Astrocyte of the spinal cord (primary cell): ENCODE results near the gene FBXL7.
A peak's percentile ranks its signal among the peaks of the same experiment; 100 is the strongest.

Experiments used
- DNase-seq: peaks from one replicate; pipeline ENCODE4 v3.0.0; 2011; ENCODE audit warnings: low read depth, low spot score
- H3K4me3 ChIP-seq: 2 replicates; pipeline ENCODE4 v1.5.1; 2011; ENCODE audit warnings: low read depth, mild to moderate bottlenecking, low read length, moderate library complexity
- in situ Hi-C: cut with HindIII; loops from 2 replicates; pipeline ENCODE4 v1.10.0; 2017; ENCODE audit warnings: low sequenced_read_pairs
- TF ChIP-seq, protein P1 (sequence below): IDR thresholded peaks from 2 replicates; pipeline ENCODE4 v1.5.1; 2012; ENCODE audit warnings: low read depth, mild to moderate bottlenecking, low read length, inconsistent platforms

The FBXL7 gene

DNA sequence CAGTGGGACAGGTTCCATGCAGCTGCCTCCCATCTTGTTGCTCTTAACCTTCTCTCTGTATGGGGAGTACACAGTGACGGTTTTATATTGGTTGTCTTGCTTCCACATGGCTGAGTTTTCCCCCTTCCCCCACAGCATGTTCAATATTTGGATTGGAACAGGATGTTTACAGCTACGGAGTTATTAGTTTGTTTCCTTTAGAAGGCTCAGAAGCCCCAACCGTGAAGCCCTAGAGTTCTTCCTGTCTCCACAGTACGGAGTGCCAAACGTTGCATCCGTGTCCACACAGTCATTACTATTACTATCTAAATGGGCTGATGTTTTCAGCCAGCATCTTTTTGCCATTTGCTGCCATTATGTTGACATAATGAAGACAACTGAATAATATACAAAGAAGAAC, 402.1 kb downstream of the FBXL7 start:
- in situ Hi-C loops = no loop called here
- TF ChIP-seq, protein P1, sequence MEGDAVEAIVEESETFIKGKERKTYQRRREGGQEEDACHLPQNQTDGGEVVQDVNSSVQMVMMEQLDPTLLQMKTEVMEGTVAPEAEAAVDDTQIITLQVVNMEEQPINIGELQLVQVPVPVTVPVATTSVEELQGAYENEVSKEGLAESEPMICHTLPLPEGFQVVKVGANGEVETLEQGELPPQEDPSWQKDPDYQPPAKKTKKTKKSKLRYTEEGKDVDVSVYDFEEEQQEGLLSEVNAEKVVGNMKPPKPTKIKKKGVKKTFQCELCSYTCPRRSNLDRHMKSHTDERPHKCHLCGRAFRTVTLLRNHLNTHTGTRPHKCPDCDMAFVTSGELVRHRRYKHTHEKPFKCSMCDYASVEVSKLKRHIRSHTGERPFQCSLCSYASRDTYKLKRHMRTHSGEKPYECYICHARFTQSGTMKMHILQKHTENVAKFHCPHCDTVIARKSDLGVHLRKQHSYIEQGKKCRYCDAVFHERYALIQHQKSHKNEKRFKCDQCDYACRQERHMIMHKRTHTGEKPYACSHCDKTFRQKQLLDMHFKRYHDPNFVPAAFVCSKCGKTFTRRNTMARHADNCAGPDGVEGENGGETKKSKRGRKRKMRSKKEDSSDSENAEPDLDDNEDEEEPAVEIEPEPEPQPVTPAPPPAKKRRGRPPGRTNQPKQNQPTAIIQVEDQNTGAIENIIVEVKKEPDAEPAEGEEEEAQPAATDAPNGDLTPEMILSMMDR = no peak
- no peak overlapping the region for H3K4me3 ChIP-seq
- DNase-seq = no peak

DNA sequence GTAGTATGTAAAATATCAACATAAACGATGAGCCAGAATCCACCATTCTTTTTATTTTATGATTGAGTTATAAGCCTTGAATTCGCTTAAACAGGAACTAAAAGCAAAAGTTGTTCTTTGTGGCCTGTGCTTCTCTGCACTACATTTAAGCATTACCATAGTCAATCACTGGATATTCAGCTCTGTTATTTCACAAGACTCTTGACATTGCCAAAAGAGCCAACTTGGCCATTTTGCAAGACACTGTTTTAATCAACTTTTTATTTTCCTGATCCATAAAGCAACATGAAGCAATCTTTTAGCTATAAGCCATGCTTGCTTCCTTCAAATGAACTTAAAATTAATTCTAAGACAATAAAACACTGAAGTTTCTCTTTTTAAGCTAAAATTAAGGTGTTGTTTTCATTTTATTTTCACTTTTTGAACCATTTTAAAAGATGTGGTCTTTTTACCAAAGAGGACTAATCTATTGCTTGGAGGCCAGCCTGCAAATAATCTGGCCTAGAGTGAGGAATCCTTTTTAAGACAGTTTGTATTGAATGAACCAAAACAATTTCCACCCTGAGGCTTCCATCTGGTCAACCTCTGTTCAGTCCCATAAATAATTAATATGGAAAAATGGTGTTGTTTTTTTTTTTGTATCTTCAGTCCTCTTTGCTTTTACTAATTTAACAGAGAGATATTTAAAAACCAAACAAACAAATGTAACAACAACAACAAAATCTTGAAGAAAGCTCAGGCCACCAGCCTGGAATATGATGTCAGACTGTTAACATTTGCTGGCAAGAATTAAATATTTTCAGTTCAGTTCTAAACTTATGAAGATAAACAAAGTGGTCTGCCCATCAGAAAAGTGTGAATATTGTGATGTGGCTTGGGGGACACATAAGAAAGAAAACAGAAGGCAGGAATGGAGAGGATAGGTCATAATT, 405.2 kb downstream of the FBXL7 start:
- TF ChIP-seq, protein P1 = no peak

DNA sequence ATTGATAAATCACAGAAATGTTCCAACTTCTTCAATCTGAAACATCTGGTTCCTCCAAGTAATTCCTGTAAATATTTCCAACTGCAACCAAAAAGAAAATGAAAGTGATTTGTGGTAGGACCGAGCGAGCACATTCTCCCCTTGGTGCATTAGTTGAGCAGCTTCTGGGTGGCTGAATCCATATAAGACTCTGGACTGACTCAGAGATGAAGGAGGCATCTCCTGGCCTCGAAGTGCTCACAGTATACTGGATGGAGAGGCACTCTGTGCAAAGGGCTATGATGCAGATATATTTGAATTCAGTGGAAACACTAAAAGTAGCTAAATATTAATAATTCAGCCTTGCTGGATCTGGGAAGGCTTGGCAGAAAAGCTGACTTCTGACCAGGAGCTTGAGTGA, 414.7 kb downstream of the FBXL7 start:
- no peak overlapping the region for H3K4me3 ChIP-seq
- no peak for DNase-seq
- in situ Hi-C loops = no loop called here
- TF ChIP-seq, protein P1 = no peak

More for the DNA sequence above, 405.2 kb downstream of the FBXL7 start:
- DNase-seq = no peak
- in situ Hi-C loops = no loop called here
- no peak overlapping the region for H3K4me3 ChIP-seq

DNA sequence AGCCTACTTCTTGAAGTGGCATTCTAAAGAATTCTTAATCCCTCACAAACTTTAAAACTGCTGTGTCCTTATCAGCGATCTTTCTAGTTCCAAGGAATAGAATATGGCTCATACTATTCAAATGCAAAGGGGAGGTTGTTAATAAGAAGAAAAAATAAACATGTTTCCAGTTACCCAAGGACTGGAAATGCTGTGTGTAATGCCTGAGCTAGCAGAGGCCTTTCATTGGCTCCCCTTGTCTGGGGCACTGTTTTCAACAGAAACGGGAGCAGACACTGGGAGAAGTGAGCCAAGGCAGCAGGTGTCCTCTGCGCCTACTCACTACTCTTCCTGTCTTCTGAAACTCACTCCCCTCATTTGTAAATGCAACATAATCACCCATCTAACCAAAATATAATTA, 426.6 kb downstream of the FBXL7 start:
- H3K4me3 ChIP-seq = no peak overlapping the region
- in situ Hi-C loops = no loop called here
- TF ChIP-seq, protein P1 = no peak
- no peak for DNase-seq

DNA sequence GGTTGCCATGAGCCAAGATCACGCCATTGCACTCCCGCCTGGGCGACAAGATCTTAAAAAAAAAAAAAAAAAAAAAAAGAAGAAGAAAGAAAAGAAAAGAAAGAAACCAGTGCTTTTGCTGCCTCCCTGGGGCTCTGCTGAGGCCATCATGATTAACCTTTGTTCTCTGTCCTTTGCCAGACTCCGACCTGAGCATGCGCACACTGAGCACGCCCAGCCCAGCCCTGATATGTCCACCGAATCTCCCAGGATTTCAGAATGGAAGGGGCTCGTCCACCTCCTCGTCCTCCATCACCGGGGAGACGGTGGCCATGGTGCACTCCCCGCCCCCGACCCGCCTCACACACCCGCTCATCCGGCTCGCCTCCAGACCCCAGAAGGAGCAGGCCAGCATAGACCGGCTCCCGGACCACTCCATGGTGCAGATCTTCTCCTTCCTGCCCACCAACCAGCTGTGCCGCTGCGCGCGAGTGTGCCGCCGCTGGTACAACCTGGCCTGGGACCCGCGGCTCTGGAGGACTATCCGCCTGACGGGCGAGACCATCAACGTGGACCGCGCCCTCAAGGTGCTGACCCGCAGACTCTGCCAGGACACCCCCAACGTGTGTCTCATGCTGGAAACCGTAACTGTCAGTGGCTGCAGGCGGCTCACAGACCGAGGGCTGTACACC, 427.9 kb downstream of the FBXL7 start:
- no peak for DNase-seq
- in situ Hi-C loops = no loop called here
- H3K4me3 ChIP-seq = no peak overlapping the region
- TF ChIP-seq, protein P1 = no peak

DNA sequence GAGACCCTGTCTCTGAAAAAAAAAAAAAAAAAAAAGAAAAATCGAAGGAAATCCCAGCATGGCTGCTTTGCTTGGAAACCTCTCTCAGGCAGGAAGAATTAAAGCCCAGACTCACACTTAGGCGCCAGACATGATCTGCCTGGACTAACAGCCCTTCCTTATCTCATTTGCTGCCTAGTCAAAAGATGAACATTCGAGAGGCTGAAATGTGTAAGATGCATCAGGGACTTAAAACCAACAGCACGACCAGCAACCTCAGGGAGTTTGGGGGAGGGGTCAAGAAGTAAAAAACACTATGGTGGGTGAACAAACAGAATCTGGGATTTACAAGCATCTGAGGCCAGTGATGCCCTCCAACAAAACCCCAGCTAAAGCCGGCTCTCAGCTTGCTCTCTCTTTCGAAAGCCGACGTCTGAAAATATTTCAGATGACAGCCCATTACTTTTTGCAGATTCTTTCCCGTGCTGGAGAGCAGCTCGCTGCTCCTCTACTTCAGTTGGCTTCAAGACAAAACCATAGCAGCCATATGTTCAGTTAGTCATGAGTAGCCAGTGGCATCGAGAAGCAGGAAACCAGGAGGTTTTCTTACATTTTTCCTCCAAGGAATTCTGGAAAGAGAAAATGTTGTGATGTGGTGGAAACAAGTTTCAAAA, 429.8 kb downstream of the FBXL7 start:
- H3K4me3 ChIP-seq = no peak overlapping the region
- peak; percentile 59 for DNase-seq
- TF ChIP-seq, protein P1 = no peak
- in situ Hi-C loops = no loop called here
